Lower lobe of right lung (tissue), 2 donors: ENCODE measurements around the gene USP38. TPM values are rescaled to one million over a fixed set of nuclear protein-coding genes. Genes with fewer than 3 reads are reported as not detected.

Experiments used
- ATAC-seq, 2 donors: fragments of 200-7000 bp; cut with Tn5 transposase; one replicate each; pipeline ENCODE4 v1.9.1; 2020 to 2022; ENCODE audit warnings: mild to moderate bottlenecking in 2 of 2, moderate library complexity in 2 of 2
- DNase-seq: peaks from one replicate; pipeline ENCODE4 v3.0.0-alpha.2; 2020
- H3K27ac ChIP-seq: fragments of 200-600 bp; one replicate; pipeline ENCODE4 v1.8.0; 2022
- H3K27me3 ChIP-seq: fragments of 200-600 bp; one replicate; pipeline ENCODE4 v1.8.0; 2022; ENCODE audit warnings: low read depth
- H3K36me3 ChIP-seq: fragments of 200-600 bp; one replicate; pipeline ENCODE4 v1.8.0; 2022; ENCODE audit warnings: mild to moderate bottlenecking
- H3K4me1 ChIP-seq: fragments of 200-600 bp; one replicate; pipeline ENCODE4 v1.8.0; 2022
- H3K4me3 ChIP-seq: fragments of 200-600 bp; one replicate; pipeline ENCODE4 v1.8.0; 2022; ENCODE audit warnings: mild to moderate bottlenecking
- H3K9me3 ChIP-seq: fragments of 200-600 bp; one replicate; pipeline ENCODE4 v1.8.0; 2022
- intact Hi-C: fragments of 100-400 bp; cut with DNase I; formaldehyde crosslinking; loops from one replicate; pipeline ENCODE4 v1.11.0; 2022
- total RNA-seq: library from RNA; stranded (reverse); fragmentation: NEBNext Ultra II Directional; extraction: Animal tissue kit (Norgen Biotek cat#: 25700); gene quantifications from one replicate; pipeline ENCODE4 v1.2.1, GENCODE V29; 2021
- TF ChIP-seq, protein P1 (sequence below): fragments of 200-600 bp; IDR thresholded peaks from one replicate; pipeline ENCODE4 v1.8.0; 2022; ENCODE audit warnings: antibody characterized with exemption, mild to moderate bottlenecking
- donor health status: DM: no; HTN: yes; CAD: no; lungs with severe emphysema.

USP38 gene
- total RNA-seq, 1 donor from 2014 or later, result 25.6 TPM

- DNase-seq (no peak), ATAC-seq (no peak)
- H3K4me1 ChIP-seq, result no peaks in the 10 kb centered on the region
- no peaks in the 10 kb centered on the region for H3K36me3 ChIP-seq
- no peaks in the 10 kb centered on the region for H3K27me3 ChIP-seq
- TF ChIP-seq, protein P1, sequence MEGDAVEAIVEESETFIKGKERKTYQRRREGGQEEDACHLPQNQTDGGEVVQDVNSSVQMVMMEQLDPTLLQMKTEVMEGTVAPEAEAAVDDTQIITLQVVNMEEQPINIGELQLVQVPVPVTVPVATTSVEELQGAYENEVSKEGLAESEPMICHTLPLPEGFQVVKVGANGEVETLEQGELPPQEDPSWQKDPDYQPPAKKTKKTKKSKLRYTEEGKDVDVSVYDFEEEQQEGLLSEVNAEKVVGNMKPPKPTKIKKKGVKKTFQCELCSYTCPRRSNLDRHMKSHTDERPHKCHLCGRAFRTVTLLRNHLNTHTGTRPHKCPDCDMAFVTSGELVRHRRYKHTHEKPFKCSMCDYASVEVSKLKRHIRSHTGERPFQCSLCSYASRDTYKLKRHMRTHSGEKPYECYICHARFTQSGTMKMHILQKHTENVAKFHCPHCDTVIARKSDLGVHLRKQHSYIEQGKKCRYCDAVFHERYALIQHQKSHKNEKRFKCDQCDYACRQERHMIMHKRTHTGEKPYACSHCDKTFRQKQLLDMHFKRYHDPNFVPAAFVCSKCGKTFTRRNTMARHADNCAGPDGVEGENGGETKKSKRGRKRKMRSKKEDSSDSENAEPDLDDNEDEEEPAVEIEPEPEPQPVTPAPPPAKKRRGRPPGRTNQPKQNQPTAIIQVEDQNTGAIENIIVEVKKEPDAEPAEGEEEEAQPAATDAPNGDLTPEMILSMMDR, result no peak
- H3K9me3 ChIP-seq, result no peaks in the 10 kb centered on the region
- no peak overlapping the region for H3K4me3 ChIP-seq
- H3K27ac ChIP-seq, result no peak overlapping the region
- intact Hi-C loops, result no loop called here
Measured at GRCh38 chr4:143240939-143241679, 56.4 kb downstream of the USP38 start.

- Histone ChIP-seq H3K4me1 (no peaks in the 10 kb centered on the region), H3K36me3 (no peaks in the 10 kb centered on the region), H3K9me3 (no peaks in the 10 kb centered on the region), H3K27ac (no peak overlapping the region), H3K4me3 (no peak overlapping the region), H3K27me3 (no peaks in the 10 kb centered on the region)
- no peak for ATAC-seq
- intact Hi-C loops, result no loop called here
- DNase-seq, result no peak
- TF ChIP-seq, protein P1, result no peak
Measured at GRCh38 chr4:143241892-143242291, 57.2 kb downstream of the USP38 start.

DNA sequence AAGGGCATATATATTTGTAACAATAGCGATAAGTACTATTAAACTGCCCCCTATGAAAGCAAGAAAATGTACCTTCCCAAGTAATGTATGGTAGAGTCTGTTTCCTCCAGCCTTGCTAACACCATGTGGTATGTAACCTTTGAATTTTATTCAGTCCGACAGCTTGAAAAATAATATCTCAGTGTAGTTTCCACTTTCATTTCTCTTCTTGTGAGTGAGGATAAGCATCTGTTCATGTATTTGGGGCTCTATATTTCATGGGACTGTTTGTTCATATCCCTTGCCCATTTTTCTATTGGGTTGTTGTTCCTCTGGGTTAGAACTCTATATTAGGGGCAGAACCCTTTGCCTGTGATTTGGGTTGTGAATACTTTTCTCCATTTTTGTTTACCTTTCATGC lies 58.3 kb downstream of the USP38 start:
- TF ChIP-seq, protein P1, result no peak
- DNase-seq (no peak), ATAC-seq (no peak)
- H3K27ac ChIP-seq, result no peak overlapping the region
- no peaks in the 10 kb centered on the region for H3K9me3 ChIP-seq
- H3K4me1 ChIP-seq, result no peaks in the 10 kb centered on the region
- H3K4me3 ChIP-seq, result no peak overlapping the region
- no peaks in the 10 kb centered on the region for H3K36me3 ChIP-seq
- H3K27me3 ChIP-seq, result no peaks in the 10 kb centered on the region
- intact Hi-C loops, result no loop called here

DNA sequence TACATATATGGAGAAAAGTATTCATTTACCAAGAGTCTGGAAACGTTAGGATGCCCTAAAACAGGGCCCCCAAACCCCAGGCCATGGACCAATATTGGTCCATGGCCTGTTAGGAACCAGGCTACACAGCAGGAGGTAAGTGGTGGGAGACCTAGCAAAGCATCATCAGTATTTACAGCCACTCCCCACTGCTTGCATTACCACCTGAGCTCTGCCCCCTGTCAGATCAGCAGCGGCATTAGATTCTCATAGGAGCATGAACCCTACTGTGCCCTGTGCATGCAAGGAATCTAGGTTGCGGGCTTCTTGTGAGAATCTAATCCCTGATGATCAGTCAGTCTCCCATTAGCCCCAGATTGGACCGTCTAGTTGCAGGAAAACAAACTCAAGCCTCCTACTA lies 62.3 kb downstream of the USP38 start:
- TF ChIP-seq, protein P1, result no peak
- H3K9me3 ChIP-seq, result no peaks in the 10 kb centered on the region
- no peak overlapping the region for H3K27ac ChIP-seq
- intact Hi-C loops, result no loop called here
- no peaks in the 10 kb centered on the region for H3K4me1 ChIP-seq
- ATAC-seq (no peak), DNase-seq (no peak)
- no peaks in the 10 kb centered on the region for H3K36me3 ChIP-seq
- no peak overlapping the region for H3K4me3 ChIP-seq
- H3K27me3 ChIP-seq, result no peaks in the 10 kb centered on the region

DNA sequence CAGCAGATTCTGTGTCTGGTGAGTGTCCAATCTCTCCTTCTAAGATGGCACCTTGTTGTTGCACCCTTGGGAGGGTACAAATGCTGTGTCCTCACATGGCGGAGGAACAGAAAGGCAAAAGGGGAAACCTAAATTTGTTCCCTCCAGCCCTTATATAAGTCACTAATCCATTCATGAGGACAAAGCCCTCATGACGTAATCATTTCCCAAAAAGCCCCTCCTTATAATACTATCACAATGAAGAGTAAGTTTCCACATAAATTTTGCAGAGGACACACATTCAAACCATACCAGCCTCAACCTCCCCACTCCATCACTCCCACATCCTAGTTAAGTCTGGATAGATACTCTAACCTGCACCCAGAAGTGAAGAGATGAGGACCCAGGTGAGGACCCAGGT lies 63.1 kb downstream of the USP38 start:
- Histone ChIP-seq H3K27me3 (no peaks in the 10 kb centered on the region), H3K36me3 (no peaks in the 10 kb centered on the region), H3K27ac (no peak overlapping the region), H3K4me1 (no peaks in the 10 kb centered on the region), H3K4me3 (no peak overlapping the region), H3K9me3 (no peaks in the 10 kb centered on the region)
- intact Hi-C loops, result no loop called here
- TF ChIP-seq, protein P1, result no peak
- ATAC-seq (no peak), DNase-seq (no peak)
